Tibial nerve (tissue), 3 donors: ENCODE data around the gene FAN1.

Source experiments
- CTCF ChIP-seq, 5 experiments: fragments of 200-600 bp in 3 of 5; fragments of 450-650 bp in 2 of 5; sonication (generic) in 3 of 5; IDR thresholded peaks; one replicate each; pipeline ENCODE4 v1.5.1; 2016 to 2019; ENCODE audit warnings: antibody characterized with exemption in 5 of 5, mild to moderate bottlenecking in 3 of 5, moderate library complexity in 2 of 5
- POLR2A ChIP-seq, 2 donors: fragments of 450-650 bp; IDR thresholded peaks; one replicate each; pipeline ENCODE4 v1.6.1; 2017; ENCODE audit warnings: antibody characterized with exemption in 2 of 2, mild to moderate bottlenecking in 2 of 2, moderate library complexity in 2 of 2

- no peak for TF ChIP-seq POLR2A (IDR thresholded peaks at IDR 0.05)
- no peak for TF ChIP-seq CTCF (IDR thresholded peaks at IDR 0.05)
Observed at GRCh38 chr15:30919877-30920550, 16.3 kb downstream of the FAN1 start.
